OCI-LY7 (cell line): ENCODE measurements around the gene SMIM45.

Experiments used
- BruUV-seq: library from RNA; stranded (reverse); fragments of 400-500 nt; replicated peaks from 2 replicates; lab custom pipeline; 2021; lab: Mats Ljungman, UMichigan
- CTCF ChIA-PET: fragments of 300-600 bp; sonication (Branson Sonifier 250); formaldehyde crosslinking; loops from one replicate; lab custom pipeline; 2022; ENCODE audit warnings: antibody characterized with exemption; ENCODE audit not compliant: unreplicated experiment; lab: Charles Lee
- POLR2A ChIA-PET: fragments of 300-600 bp; sonication (Branson Sonifier 250); formaldehyde crosslinking; loops from one replicate; lab custom pipeline; 2022; ENCODE audit warnings: antibody characterized with exemption; lab: Charles Lee
- DNase-seq: peaks from one replicate; pipeline ENCODE4 v3.0.0-alpha.2; 2015; ENCODE audit warnings: low spot score
- H2AFZ ChIP-seq: fragments of 200-600 bp; sonication (generic), shearing (Covaris generic); 2 replicates; pipeline ENCODE4 v1.6.1; 2014; ENCODE audit warnings: mild to moderate bottlenecking, antibody characterized with exemption, low read length, moderate library complexity
- H3K27ac ChIP-seq: fragments of 200-600 bp; sonication (generic); 2 replicates; pipeline ENCODE4 v1.5.1; 2014; ENCODE audit warnings: mixed run types, low read depth, mild to moderate bottlenecking, moderate library complexity, low read length, inconsistent platforms; ENCODE audit not compliant: poor library complexity, severe bottlenecking
- H3K36me3 ChIP-seq: fragments of 200-600 bp; sonication (generic); 2 replicates; pipeline ENCODE4 v1.6.1; 2014; ENCODE audit warnings: mild to moderate bottlenecking, antibody characterized with exemption, low read length, moderate library complexity, mixed read lengths; ENCODE audit not compliant: insufficient read depth
- H3K4me1 ChIP-seq: fragments of 200-600 bp; sonication (generic); 2 replicates; pipeline ENCODE4 v1.5.1; 2014; ENCODE audit warnings: mild to moderate bottlenecking, low read length; ENCODE audit not compliant: insufficient read depth, poor library complexity, severe bottlenecking
- H3K4me2 ChIP-seq: fragments of 200-600 bp; sonication (generic); 2 replicates; pipeline ENCODE4 v1.6.1; 2014; ENCODE audit warnings: mild to moderate bottlenecking, low read length
- H3K4me3 ChIP-seq: fragments of 200-600 bp; sonication (generic); 2 replicates; pipeline ENCODE4 v1.5.1; 2014; ENCODE audit warnings: mild to moderate bottlenecking, low read depth, low read length; ENCODE audit not compliant: poor library complexity, severe bottlenecking
- H3K79me2 ChIP-seq: fragments of 200-600 bp; sonication (generic); 2 replicates; pipeline ENCODE4 v1.6.1; 2016; ENCODE audit warnings: low read depth, mild to moderate bottlenecking, low read length, moderate library complexity, mixed read lengths; ENCODE audit not compliant: insufficient read depth
- H3K9me2 ChIP-seq: fragments of 200-600 bp; sonication (generic); 2 replicates; pipeline ENCODE4 v1.6.1; 2016; ENCODE audit warnings: mild to moderate bottlenecking, low read length, mixed read lengths; ENCODE audit not compliant: insufficient read depth
- H3K9me3 ChIP-seq: fragments of 200-600 bp; sonication (generic); 2 replicates; pipeline ENCODE4 v1.6.1; 2014; ENCODE audit warnings: mild to moderate bottlenecking, mixed run types, low read length, mixed read lengths
- H4K20me1 ChIP-seq: fragments of 200-600 bp; sonication (generic); 2 replicates; pipeline ENCODE4 v1.6.1; 2014; ENCODE audit warnings: mild to moderate bottlenecking, antibody characterized with exemption, low read length, moderate library complexity, mixed read lengths; ENCODE audit not compliant: insufficient read depth
- EZH2phosphoT487 ChIP-seq: fragments of 200-600 bp; sonication (generic); IDR thresholded peaks from 2 replicates; pipeline ENCODE4 v1.6.1; 2018; ENCODE audit warnings: low read depth, borderline replicate concordance, mild to moderate bottlenecking, mixed run types, antibody characterized with exemption, low read length, moderate library complexity, mixed read lengths
- intact Hi-C: fragments of 100-400 bp; cut with micrococcal nuclease; formaldehyde crosslinking; loops from one replicate; pipeline ENCODE4 v1.10.0; 2022; ENCODE audit not compliant: unreplicated experiment
- TF ChIP-seq, protein P1 (sequence below): fragments of 200-600 bp; sonication (generic); conservative IDR thresholded peaks from 2 replicates; pipeline ENCODE4 v1.5.1; 2014; ENCODE audit warnings: mild to moderate bottlenecking, antibody characterized with exemption, low read length, moderate library complexity, mixed read lengths

SMIM45 gene

DNA sequence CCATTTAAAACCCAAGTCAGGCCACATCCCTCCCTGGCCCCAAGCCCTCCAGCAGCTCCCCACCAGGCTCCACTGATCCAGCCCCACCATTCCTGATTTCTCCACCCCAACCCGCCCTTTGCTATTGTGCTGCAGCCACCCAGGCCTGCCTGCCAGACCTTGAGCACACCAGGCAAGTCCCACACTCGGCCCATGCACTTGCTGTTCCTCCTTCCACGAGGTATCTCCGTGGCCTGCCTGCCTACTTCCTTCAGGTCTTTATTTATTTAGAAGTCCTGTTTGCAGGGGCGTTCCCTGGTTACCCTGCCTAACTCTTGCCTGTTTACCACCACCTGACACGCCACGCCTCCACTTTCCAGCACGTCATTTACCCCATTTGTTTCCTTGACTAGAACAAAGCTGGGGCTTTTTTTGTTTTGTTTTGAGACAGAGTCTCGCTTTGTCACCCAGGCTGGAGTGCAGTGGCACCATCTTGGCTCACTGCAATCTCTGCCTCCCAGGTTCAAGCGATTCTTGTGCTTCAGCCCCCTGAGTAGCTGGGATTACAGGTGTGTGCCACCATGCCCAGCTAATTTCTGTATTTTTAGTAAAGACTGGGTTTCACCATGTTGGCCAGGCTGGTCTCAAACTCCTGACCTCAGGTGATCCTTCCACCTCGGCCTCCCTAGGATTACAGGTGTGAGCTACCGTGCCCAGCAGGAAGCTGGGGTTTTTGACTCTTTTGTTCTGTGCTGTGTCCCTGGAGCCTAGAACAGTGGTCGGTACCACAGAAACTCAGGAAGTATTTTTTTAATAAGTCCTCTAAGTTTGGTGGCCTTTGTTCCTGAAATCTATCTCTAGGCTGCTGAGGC, 11.7 kb upstream of the SMIM45 start:
- POLR2A ChIA-PET: interaction anchor here (0.7 to 1.4 kb wide), 6 partner anchors 13 to 117 kb away, joined by 3 to 9 read pairs (median 3); partner anchors contain the start of gene TNFRSF13C
- no peak overlapping the region for H2AFZ ChIP-seq
- H4K20me1 ChIP-seq: peaks cover 4% of the 10 kb centered on the region; the same call in 1 of the 2 replicates
- H3K36me3 ChIP-seq: peaks cover 86% of the 10 kb centered on the region
- BruUV-seq: no TSS peak
- H3K9me2 ChIP-seq: no peaks in the 10 kb centered on the region
- H3K4me2 ChIP-seq: peak overlapping the region; percentile 70
- CTCF ChIA-PET: interaction anchor here (1.2 kb wide), 1 partner anchor 12 kb away, joined by 3 read pairs; no protein-coding TSS in a partner anchor
- no peaks in the 10 kb centered on the region for H3K9me3 ChIP-seq
- H3K4me1 ChIP-seq: peaks cover 92% of the 10 kb centered on the region
- intact Hi-C loops: loop anchor here (2.0 kb wide), 4 partner anchors 19 to 243 kb away; no protein-coding TSS in a partner anchor
- DNase-seq: peak; percentile 93
- TF ChIP-seq, protein P1, sequence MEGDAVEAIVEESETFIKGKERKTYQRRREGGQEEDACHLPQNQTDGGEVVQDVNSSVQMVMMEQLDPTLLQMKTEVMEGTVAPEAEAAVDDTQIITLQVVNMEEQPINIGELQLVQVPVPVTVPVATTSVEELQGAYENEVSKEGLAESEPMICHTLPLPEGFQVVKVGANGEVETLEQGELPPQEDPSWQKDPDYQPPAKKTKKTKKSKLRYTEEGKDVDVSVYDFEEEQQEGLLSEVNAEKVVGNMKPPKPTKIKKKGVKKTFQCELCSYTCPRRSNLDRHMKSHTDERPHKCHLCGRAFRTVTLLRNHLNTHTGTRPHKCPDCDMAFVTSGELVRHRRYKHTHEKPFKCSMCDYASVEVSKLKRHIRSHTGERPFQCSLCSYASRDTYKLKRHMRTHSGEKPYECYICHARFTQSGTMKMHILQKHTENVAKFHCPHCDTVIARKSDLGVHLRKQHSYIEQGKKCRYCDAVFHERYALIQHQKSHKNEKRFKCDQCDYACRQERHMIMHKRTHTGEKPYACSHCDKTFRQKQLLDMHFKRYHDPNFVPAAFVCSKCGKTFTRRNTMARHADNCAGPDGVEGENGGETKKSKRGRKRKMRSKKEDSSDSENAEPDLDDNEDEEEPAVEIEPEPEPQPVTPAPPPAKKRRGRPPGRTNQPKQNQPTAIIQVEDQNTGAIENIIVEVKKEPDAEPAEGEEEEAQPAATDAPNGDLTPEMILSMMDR: no peak
- TF ChIP-seq EZH2phosphoT487: no peak
- peak overlapping the region; percentile 52 for H3K4me3 ChIP-seq
- H3K79me2 ChIP-seq: peaks cover 43% of the 10 kb centered on the region
- H3K27ac ChIP-seq: peak overlapping the region; percentile 91

DNA sequence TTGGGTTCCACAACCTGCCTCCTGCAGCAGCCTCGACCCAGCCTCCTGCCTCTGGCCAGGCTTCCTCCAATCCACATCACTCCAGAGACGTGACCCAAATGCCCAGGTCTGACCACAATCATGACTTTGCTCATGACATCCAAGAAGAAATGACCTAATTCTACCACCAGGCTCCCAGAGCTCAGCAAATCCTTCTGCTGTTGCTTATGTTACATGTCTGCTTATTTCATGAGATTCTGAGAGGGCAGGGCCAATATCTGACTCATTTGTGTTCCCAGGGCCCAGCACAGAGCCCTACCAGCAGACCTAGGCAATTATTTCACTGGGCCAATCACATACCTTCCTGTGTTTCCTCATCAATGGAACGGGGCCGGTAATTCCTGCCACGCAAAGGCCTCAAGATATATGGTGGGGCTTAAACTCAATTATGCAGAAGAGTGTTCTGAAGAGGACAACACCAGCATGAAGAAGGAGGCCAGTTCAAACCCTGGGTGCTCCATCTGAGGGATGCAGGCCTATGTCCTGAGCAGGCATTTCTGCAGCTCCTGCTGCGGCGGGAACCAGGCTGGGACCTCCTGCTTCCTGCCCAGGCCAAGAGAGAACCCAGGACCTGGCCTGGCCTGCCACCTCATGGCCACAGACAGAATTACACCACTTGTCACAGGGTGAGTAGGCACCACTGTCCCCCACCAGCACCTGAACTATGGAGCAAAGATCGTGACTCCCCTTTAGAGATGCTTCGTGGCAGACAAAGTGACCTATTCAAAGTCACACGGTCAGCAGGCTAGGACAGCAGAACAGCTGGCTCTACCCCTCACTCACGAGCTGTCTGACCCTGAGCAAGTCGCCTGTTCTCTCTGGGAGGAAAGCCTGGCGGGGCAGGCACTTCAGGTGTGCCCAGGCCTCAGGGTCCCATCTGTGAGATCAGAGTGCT, 10.9 kb upstream of the SMIM45 start:
- peak; percentile 85 for DNase-seq
- H3K27ac ChIP-seq: peak overlapping the region; percentile 91
- intact Hi-C loops: loop anchor here (2.0 kb wide), 4 partner anchors 20 to 244 kb away; no protein-coding TSS in a partner anchor
- H3K9me3 ChIP-seq: no peaks in the 10 kb centered on the region
- TSS peak; percentile 25 for BruUV-seq
- POLR2A ChIA-PET: interaction anchor here (0.8 to 1.4 kb wide), 5 partner anchors 13 to 118 kb away, joined by 3 to 9 read pairs (median 3); partner anchors contain the start of gene TNFRSF13C
- peaks cover 4% of the 10 kb centered on the region; the same call in 1 of the 2 replicates for H4K20me1 ChIP-seq
- CTCF ChIA-PET: interaction anchor here (0.6 to 1.2 kb wide), 2 partner anchors 13 to 780 kb away, joined by 3 to 8 read pairs; partner anchors contain the start of gene A4GALT
- peak overlapping the region; percentile 70 for H3K4me2 ChIP-seq
- H2AFZ ChIP-seq: no peak overlapping the region
- H3K4me3 ChIP-seq: peak overlapping the region; percentile 52
- peaks cover 90% of the 10 kb centered on the region for H3K36me3 ChIP-seq
- no peaks in the 10 kb centered on the region for H3K9me2 ChIP-seq
- H3K79me2 ChIP-seq: peaks cover 48% of the 10 kb centered on the region
- H3K4me1 ChIP-seq: peaks cover 83% of the 10 kb centered on the region
- TF ChIP-seq EZH2phosphoT487: no peak
- TF ChIP-seq, protein P1: peak; percentile 92
